ENCODE data around the gene CFAP161. TPM values are rescaled to one million over a fixed set of nuclear protein-coding genes. Genes with fewer than 3 reads are reported as not detected.
"Not testable (repeated sequence)": the region's sequence is repeated elsewhere in the genome, so short reads cannot be mapped to it uniquely, and the experiment has no call there.

The CFAP161 gene
- total RNA-seq, 1 donor: under 0.01 TPM

DNA sequence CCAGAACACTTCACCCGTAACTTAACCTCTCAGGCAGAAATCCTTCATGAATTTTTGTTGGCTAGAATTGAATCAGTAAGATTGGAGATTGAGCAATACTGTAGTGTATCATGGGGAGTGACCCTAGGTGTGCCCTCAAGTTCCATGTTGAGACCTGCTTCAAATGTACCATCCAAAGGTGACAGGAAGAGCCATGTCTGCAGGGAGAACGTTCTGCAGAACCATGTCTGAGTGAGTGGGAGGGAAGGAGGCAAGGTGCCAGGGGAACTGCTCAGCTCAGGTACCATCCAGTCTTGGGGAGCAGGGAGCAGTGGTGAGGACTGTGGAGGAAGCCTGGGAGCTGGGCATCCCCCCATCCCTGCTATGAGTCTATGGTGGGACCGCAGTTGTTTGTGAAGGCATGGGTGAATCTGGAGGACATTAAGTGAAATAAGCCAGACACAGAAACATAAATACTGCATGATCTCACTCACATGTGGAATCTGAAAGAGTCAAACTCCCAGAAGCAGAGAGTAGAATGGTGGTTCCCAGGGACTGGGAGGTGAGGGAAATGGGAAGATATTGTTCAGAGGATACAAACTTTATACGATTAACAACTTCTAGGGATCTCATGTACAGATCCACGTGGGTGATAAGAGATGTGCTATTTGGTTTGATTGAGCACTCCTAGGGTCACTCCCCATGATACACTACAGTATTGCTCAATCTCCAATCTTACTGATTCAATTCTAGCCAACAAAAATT, 23.3 kb downstream of the CFAP161 start:
- DNase-seq (ENCODE audit: low read depth in 2 of 3, low spot score in 2 of 3): no peak

DNA sequence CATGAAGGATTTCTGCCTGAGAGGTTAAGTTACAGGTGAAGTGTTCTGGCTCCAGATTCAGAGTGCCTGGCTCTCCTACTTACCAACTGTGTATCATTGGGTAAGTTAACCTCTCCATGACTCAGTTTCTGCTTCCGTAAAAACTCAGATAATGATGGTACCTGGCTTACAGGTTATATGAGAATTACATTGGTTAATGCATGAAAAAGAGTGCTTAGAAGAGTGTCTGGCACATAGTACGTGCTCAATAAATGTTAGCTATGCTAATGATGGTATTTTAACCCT, 23.8 kb downstream of the CFAP161 start:
- no peak for DNase-seq (ENCODE audit: low read depth in 2 of 3, low spot score in 2 of 3)

DNA sequence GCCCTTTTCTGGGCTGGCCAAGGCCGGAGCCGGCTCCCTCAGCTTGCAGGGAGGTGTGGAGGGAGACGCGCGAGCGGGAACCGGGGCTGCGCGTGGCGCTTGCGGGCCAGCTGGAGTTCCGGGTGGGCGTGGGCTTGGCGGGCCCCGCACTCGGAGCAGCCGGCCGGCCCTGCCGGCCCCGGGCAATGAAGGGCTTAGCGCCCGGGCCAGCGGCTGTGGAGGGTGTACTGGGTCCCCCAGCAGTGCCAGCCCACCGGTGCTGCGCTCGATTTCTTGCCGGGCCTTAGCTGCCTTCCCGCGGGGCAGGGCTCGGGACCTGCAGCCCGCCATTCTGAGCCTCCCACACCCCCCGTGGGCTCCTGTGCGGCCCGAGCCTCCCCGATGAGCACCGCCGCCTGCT, 24.5 kb downstream of the CFAP161 start:
- DNase-seq (ENCODE audit: low read depth in 2 of 3, low spot score in 2 of 3): not testable (repeated sequence)

DNA sequence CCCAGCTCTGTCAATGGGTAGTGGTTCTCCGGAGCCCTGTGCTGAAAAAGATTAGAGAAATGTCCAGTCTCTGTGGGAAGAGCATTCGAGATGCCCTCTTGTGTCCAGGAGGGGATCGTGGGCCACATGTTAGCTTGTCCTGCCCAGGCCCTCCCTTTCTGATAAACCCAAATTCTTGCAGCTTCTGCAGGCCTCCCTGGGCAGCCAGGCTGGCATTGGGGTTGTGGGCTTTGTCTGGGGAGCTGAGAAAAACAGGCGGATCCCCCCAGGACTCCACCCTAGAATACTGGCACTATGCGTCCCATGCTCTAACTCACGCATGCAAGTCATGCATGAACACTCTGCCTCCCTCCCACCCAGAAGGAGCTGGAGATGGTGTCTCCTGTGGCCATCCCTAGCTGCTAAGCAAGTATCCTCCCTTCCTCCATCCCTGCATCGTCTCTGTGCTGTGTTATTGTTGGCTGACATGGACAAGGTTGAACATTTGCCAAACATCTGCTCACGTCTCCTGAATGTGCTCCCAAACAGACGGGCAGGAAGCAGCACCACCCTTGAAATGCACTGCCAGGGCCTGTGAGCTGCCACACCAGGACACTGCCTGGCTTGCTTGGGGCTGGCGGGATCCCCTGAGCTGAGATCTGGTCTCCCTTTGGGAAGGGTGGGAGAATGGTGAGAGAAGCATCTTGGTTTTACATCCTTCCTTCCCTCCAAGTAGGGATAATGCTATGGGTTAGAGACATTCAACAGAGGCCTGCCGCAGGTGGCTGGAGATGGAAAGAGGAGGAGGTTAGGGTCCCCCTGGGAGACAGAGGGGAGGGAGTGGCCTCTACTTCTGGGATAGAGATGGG, 26.5 kb downstream of the CFAP161 start:
- no peak for DNase-seq (ENCODE audit: low read depth in 2 of 3, low spot score in 2 of 3)

DNA sequence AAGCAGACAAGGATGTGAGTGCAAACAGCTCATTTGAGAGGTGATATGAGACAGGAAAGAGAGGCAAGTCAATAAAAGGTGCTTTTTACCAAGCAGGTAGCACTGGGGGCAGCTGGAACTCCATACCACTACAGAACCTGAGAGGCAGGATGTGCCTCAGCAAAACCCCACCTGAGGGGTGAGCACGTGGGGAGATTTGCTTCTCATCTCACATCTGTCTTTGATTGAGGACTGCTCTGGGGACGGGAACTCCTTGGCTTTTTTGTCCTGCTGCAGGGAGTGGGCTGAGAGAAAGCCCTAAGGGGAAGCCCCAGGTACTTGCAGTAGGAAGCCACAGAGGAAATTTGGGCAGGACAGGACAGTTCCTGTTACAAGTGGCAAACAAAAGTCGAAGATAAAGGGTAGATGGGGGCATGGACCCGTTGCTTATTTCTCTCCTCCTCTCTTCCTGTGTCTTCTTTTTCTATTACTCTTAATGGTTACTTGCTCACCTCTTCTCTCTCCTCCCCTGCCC, 27.1 kb downstream of the CFAP161 start:
- DNase-seq (ENCODE audit: low read depth in 2 of 3, low spot score in 2 of 3): peak in 2 of 3 donors; percentile 21 to 22

DNA sequence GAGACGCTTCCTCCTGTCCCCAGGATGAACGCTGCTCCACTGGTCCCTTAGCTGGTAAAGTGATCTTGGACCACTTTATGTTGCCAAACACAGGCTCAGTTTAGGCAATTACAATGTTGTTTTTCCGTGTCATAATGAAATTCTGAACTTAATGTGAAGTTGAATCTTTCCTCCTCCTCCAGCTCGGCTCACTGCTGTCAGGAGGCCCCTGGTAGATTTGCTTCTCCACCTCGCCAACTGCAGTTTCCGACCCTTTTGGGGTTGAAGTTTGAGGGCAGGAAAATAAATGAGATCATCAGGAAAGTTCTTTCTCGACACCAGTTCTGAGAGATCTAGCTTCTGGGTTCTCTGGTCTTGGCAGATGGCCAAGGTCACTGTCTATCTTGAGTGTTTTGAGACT, 27.8 kb downstream of the CFAP161 start:
- no peak for DNase-seq (ENCODE audit: low read depth in 2 of 3, low spot score in 2 of 3)

DNA sequence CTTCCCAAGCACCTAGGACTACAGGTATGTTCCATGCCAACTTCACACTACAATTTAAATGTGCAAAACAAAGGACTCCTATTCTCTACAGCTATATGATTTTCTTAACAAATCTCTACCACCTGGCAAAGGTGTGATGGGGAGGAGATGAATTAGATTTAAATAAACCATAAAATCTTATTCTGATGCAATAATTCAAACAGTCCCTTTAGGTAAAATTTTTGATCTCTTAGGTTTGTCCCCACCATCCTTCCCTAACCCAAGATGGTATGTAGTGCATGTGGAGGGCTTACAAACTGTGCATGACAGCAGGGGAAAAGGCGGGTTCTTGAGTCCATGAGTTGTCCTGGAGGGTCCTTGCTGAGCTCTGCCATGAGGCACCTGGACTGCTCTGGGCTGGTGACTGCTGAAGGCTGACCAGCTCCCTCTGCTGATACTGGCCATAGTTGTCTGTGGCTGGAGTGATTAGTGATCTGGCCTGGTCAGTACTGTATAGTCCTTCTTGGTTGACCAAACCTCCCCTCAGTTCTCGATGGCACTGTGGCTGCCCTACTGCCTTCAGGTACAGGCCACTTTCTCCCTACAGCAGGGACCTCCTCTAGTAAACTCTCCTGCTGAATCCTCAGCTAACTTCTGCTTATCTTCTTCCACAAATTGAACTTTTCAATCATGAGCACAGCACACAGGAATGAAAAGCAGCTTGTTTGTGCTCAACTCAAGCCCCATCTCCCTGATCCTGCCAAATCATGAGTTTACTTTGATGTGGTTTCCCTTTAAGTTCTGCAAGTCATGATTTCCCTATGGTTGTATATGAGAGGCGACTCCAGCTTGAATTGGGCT, 30.1 kb downstream of the CFAP161 start:
- DNase-seq (ENCODE audit: low read depth in 2 of 3, low spot score in 2 of 3): peak in 2 of 3 donors; percentile 37 to 68

DNA sequence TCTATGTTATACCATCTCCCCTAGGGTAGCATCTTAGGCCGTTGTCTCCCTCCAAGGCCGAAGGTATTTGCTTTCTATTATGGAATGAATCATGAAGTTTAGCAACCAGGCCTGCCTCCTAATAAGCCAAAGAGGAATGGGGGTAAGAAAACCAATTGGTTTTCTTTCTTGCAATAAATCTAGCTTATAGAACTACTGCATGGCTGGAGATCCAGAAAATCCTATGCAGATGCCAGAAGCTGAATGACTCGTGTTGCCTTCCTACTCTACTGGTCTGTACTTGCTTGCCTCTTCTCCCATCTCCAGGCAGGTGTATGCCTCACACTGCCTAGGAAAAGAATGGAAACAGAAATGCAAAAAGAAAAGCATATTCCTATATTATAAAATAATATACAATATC, 31.5 kb downstream of the CFAP161 start:
- no peak for DNase-seq (ENCODE audit: low read depth in 2 of 3, low spot score in 2 of 3)

DNA sequence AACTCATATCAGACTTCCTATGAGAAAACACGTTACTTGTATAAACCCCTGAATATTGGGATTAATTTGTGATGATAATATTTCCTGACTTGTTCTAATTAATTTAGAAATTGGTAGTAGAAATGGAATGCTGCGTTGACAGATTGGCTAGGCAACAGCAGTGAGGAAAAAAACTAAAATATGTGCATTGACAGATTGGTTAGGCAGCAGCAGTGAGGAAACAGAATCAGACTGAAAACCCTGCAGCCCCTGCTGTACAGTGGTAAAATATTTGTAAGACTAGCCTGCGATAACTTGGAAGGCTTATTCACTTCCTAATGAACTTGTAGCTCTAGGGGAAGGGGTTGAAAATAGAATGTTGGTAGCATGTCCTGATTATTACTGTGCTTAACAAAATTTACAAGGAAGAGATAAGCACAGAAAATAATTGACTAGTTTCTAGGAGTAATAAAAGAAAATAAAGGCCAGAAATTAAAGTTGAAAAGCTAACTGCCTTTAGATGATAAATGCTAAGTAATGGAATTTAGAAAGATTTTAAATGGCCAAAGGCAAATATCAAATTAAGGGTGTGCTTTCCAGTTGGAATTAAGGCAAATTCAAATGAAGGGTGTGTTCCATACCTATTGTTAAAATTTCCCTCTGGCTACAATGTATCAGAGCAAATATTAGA, 32.7 kb downstream of the CFAP161 start:
- no peak for DNase-seq (ENCODE audit: low read depth in 2 of 3, low spot score in 2 of 3)

DNA sequence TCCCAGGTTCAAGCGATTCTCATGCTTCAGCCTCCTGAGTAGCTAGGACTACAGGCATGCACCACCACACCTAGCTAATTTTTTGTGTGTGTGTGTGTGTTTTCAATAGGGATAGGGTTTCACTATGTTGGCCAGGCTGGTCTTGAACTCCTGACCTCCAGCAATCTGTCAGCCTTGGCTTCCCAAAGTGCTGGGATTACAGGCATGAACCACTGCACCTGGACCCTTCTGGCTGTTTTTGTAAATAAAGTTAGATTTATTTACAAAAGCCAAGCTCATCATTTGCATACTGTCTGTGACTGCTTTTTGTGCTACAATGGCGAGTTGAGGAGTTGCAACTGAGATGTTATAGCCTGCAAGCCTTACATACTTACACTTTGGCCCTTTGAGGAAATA, 34.1 kb downstream of the CFAP161 start:
- DNase-seq (ENCODE audit: low read depth in 2 of 3, low spot score in 2 of 3): no peak

DNA sequence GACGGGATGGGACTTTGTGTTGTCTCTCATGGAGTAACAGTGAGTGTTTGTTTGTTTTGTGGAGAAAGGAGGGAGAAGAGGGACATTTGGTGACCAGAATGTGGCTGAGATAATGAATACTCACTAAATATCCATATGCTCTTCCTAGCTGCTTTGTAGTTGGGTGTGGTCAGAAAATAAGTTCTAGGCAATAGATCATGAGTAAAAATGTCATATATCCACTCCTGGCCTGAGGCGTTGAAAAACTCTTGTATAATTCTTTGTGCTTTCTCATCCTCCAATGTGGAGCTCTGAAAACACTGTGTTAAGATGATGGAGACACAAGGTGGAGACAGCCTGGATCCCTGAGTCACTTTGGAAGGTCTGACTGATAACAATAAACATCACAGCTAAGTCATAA, 34.6 kb downstream of the CFAP161 start:
- DNase-seq (ENCODE audit: low read depth in 2 of 3, low spot score in 2 of 3): no peak

DNA sequence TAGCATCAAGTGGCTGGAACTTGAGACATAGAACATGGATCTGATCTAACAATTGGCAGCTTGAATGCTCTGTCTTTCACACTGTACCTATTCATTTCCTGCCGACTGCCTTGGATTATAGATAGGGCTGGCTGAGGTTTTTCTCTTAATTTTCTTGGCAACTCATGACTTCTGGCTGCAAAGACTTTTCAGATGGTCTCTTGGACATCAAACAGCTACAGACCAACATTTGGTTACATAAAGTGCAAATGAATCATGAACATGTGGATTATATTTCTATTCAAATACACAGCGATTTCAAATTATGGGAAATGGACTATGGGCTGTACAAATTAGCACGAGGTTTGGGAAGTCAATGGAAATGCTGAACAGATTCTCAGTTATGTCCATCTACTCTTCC, 36.4 kb downstream of the CFAP161 start:
- no peak for DNase-seq (ENCODE audit: low read depth in 2 of 3, low spot score in 2 of 3)

DNA sequence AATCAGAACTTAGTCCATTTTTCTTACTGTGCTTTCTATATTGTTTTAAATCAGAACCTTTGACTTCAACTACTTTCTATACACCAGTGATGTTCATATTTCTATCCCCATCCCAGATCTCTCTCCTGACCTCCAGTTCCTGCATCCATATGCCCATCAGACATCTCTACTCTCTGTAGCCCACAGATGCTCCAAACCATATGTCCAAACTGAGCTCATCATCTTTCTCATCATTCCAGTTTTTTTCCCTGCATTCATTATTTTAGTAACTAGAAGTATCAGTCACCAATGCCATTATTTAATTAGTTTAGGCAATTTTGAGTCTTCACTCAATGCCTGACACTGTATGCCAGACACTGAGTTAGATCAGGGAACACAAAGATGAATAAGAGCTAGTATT, 37.2 kb downstream of the CFAP161 start:
- DNase-seq (ENCODE audit: low read depth in 2 of 3, low spot score in 2 of 3): no peak

DNA sequence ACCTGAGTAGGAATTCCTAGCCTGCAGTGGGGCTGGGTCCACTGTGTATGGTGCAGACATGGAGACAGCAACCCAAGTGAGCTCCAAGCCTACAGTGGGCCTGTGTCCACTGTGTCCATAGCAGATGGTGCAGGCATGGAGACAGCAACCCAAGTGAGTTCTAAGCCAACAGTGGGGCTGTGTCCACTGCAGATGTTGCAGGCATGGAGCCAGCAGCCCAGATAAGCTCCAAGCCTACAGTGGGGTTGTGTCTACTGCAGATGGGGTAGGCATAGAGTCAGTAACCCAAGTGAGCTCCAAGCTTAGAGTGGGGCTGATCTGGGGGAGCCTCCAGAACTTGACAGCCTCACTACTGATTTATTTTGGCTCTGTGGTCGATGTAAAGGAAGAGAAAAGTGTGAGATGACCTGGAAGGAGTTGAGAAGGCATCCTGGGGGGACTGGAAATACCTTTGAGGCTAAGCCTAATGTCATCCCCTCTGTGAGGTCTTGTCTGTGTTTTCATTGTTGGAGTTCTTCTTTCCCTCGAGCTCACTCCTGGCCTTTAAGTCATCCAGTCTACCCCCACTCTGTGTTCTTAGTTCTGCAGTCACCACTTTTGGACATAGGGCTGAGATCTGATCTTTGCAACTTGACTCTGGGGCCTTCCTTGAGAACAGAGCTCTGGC, 40.2 kb downstream of the CFAP161 start:
- DNase-seq (ENCODE audit: low read depth in 2 of 3, low spot score in 2 of 3): no peak

DNA sequence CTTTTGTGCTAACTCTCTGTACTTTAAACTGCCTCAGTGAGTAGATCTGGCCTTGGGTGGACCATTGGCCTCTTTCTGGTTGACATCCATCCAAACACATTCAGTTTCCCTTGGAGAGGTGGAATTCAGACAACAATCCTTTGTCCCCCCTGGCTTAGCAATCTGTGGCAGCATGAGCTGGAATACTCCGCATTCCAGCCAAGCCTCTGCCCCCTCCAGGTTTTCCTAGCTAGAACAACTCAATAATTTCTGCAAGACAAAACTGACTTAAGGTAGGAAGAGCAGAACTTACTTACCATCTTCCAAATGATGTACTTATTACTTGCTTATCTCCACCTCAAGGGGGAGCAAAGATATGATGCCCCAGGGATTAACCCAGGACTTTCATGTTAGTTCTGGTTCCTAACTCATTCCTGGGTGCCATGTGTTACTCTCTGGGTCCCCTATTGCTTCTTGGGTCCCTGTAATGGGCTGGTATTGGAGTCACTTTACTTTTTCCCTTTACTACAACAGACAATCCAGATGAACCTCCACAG, 40.8 kb downstream of the CFAP161 start:
- DNase-seq (ENCODE audit: low read depth in 2 of 3, low spot score in 2 of 3): no peak

DNA sequence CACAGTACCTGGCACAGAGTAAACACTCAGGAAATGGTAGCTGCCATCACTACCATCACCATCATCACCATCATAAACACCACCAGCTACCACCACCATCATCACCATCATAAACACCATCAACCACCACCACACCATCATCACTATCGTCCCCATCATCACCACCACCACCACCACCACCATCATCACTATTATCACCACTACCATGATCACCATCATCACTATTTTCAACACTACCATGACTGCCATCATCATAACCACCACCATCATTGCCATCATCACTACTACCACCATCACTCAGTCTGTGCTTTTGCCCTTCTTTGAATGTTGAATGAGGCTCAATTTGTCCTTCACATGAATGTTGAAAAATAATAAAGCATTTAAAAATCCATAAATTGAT, 41.4 kb downstream of the CFAP161 start:
- no peak for DNase-seq (ENCODE audit: low read depth in 2 of 3, low spot score in 2 of 3)

DNA sequence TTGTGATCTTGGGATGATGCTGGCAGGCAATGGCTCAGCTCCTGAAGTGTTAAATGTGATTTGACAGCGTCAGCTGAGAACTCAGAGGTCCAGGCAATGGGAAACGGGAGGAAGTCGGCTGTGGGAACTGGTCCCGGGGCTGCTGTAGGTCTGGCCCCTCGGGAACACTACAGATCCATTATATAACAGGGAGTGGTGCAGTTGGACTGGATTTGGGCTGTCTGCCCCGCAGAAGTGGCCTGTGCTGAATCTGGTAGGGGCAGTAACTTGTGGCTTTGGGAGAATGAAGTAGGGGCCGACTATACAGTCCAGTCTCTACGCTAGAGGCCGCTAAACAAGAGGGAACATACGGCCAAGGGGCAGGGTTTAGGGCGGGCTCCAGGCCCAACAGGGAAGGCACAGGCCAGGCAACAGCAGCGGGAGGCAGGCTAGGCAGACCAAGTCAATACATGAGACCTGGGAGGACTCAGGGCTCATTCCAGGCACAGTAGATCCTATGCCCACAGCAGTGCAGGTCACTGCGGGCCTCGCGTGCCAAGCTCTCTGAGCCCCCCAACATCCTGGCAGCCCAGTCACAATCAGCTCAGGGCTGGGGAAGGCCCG, 42.3 kb downstream of the CFAP161 start:
- no peak for DNase-seq (ENCODE audit: low read depth in 2 of 3, low spot score in 2 of 3)

DNA sequence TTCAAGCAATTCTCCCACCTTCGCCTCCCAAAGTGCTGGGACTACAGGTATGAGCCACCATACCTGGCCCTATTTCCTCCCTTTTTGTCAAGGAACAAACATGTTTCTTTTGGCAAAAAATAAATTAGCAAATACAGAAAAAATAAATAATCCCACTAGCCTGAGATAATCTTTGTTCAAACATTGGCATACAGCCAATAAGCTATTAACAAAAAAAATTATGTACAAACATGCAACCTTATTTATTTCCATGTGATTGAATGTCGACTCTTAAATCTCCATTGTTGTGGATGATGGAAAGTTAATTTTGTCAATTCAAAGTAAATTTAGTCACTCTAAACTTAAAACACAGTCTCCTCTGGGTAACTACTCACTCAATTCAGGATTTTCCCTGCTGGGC, 44.3 kb downstream of the CFAP161 start:
- DNase-seq (ENCODE audit: low read depth in 2 of 3, low spot score in 2 of 3): no peak

DNA sequence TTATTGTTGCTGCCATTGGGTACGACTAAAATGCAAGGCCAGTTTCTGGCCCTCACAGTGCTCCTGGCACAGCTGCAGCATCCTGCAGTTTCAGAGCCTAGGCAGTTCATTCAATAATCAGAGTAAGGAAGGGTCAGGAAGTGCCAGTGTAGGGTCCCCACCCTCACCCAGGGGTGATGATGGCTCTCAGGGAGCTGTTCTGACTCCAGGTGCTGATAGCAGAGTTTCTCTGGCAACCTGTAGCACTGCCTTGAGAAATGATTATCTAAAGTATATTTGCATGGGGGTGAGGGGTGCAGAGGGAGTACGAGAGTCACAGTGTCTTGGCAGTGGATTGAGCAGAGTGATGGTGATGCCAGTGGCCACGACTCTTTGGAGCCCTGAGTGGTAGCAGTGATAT, 47.1 kb downstream of the CFAP161 start:
- no peak for DNase-seq (ENCODE audit: low read depth in 2 of 3, low spot score in 2 of 3)

Data from hematopoietic multipotent progenitor cell (in vitro differentiated cells).